GM10266 (cell line): ENCODE measurements around the gene MAP6D1.
"Not testable (repeated sequence)": the region's sequence is repeated elsewhere in the genome, so short reads cannot be mapped to it uniquely, and the experiment has no call there.

Source experiments
- DNase-seq: peaks from one replicate; pipeline ENCODE4 v3.0.0; 2012; ENCODE audit errors: extremely low spot score
- TF ChIP-seq, protein P1 (sequence below): IDR thresholded peaks from 2 replicates; pipeline ENCODE4 v1.5.1; 2012; ENCODE audit warnings: mild to moderate bottlenecking, low read depth; ENCODE audit not compliant: control insufficient read depth, insufficient read depth; ENCODE audit errors: missing control alignments

Gene MAP6D1

DNA sequence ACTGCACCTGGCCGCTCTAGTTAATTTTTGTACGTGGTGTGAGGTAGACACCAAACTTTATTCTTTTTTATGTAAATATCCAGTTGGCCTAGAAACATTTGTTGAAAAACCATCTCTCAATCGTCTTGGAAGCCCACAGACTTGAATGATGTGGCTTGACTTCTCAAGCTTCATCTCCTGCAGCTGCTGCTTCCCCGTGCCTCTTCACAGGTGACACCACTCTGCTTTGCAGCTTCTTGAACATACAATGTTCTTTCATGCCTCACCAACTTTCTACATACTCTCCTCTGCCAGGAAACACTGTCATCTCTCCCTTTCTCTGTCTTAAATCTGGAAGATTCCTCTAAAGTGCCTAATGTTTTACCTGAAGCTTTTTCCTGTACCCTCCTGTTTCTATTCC, 35.6 kb downstream of the MAP6D1 start:
- TF ChIP-seq, protein P1, sequence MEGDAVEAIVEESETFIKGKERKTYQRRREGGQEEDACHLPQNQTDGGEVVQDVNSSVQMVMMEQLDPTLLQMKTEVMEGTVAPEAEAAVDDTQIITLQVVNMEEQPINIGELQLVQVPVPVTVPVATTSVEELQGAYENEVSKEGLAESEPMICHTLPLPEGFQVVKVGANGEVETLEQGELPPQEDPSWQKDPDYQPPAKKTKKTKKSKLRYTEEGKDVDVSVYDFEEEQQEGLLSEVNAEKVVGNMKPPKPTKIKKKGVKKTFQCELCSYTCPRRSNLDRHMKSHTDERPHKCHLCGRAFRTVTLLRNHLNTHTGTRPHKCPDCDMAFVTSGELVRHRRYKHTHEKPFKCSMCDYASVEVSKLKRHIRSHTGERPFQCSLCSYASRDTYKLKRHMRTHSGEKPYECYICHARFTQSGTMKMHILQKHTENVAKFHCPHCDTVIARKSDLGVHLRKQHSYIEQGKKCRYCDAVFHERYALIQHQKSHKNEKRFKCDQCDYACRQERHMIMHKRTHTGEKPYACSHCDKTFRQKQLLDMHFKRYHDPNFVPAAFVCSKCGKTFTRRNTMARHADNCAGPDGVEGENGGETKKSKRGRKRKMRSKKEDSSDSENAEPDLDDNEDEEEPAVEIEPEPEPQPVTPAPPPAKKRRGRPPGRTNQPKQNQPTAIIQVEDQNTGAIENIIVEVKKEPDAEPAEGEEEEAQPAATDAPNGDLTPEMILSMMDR = no peak
- no peak for DNase-seq

GRCh38 chr3:183784503-183784902, 40.9 kb downstream of the MAP6D1 start:
- not testable (repeated sequence) for DNase-seq

- TF ChIP-seq, protein P1 = no peak
Observed at GRCh38 chr3:183782576-183783276, 42.7 kb downstream of the MAP6D1 start.

DNA sequence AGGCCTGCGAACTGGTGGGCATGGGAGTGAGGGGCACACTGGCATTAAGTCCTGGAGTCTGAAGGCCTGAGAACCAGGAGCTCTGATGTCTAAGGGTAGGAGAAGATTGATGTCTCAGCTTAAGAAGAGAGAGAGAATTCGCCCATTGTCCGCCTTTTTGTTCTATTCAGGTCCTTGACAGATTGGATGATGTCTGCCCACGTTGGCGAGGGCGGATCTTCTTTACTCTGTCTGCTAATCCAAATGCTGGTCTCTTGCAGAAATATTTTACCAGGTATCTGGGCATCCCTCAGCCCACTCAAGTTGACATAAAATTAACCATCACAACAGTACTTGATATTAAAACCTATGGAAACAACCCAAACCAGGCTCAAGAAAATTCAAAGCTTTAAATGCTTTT, 44.1 kb downstream of the MAP6D1 start:
- no peak for DNase-seq

More at GRCh38 chr3:183782576-183783276, 42.7 kb downstream of the MAP6D1 start:
- no peak for DNase-seq

DNA sequence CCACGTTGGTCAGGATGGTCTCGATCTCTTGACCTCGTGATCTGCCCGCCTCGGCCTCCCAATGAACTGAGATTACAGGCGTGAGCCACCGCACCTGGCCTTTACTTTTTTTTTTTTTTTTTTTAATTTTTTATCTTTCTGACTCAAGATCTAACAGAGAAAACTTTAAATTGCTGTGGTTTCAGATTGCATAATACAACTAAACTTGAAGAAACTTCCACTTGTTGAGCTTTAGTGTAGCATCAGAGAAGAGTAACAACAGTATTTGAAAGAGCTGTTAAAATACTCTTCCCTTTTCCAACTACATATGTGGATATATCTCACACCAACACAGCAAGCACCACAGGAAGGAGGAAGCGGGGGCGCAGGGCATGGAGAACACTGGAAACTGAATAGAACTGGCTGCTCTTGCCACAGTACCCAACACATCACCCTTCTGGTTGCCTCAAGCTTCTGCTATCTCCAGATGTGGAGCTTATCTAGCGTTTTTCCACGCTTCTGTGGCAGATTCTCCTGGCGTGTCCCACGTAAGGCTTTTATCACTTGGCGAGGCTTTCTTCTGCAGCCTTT, 45.4 kb downstream of the MAP6D1 start:
- no peak for DNase-seq
- TF ChIP-seq, protein P1 = no peak

More for the DNA sequence above, 44.1 kb downstream of the MAP6D1 start:
- TF ChIP-seq, protein P1 = no peak

DNA sequence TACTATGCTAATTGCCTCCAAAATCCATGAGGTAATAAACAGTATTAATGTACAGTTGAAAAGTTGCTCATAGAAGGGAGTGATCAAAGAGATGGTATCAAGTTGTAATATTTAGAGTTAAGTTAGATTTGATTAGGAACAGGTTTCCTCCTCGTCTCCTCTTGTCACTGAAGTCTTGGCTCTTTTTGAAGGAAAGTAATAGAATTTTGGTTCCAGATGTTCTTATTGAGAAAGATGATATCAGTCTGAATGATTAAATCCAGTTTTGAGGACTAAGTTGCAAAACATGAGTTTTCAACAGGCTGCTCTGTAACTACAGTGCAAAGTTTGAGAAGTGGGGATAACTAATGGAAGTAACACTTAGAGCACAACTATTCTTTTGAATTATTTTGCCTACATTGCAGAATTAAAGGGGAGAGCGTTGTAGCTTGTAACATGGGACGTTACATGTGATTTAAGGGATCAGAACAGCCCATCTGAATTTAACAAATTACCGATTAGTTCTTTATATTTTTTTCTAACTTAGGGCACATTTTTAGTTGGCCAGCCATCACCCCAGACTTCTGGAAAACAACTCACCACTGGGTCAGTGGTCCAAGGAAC, 48.3 kb downstream of the MAP6D1 start:
- TF ChIP-seq, protein P1 = no peak

GRCh38 chr3:183776451-183776850, 48.9 kb downstream of the MAP6D1 start:
- not testable (repeated sequence) for DNase-seq

More for the DNA sequence above, 48.3 kb downstream of the MAP6D1 start:
- DNase-seq = no peak

- no peak for DNase-seq
- TF ChIP-seq, protein P1 = no peak
Observed at GRCh38 chr3:183775781-183776180, 49.6 kb downstream of the MAP6D1 start.
